Measurements from ENCODE around the gene LRBA. TPM values are rescaled to one million over a fixed set of nuclear protein-coding genes. Genes with fewer than 3 reads are reported as not detected.

Gene LRBA
- total and polyA plus RNA-seq, 2 donors (not counting 3 experiments of a cell fraction or from before 2014, with no cell fraction given): 18.0 to 35.1 TPM

GRCh38 chr4:150782311-150782710 is 232.8 kb downstream of the LRBA start:
- Histone ChIP-seq H3K9me3 (replicated peaks; ENCODE audit: control insufficient read depth, insufficient read depth, low read length) (no peaks in the 10 kb centered on the region), H3K4me1 (ENCODE audit: control insufficient read depth, extremely low read depth, insufficient read depth, low read length) (peaks cover 4% of the 10 kb centered on the region), H4K20me1 (replicated peaks; ENCODE audit: control insufficient read depth, extremely low read depth, insufficient read depth, low read length) (no peaks in the 10 kb centered on the region), H3K4me2 (ENCODE audit: insufficient read depth, low read length) (peak overlapping the region; percentile 22), H3K4me3 (replicated peaks in 1 of 3; ENCODE audit: insufficient read depth in 1 of 3, low read depth in 1 of 3, low read length in 3 of 3) (no peak overlapping the region), H2AFZ (ENCODE audit: low read depth, low read length) (no peak overlapping the region), H3K27ac (ENCODE audit: insufficient read depth, low read depth, low read length) (no peak overlapping the region), H3K36me3 (ENCODE audit: control insufficient read depth in 2 of 2, extremely low read depth in 1 of 2, insufficient read depth in 2 of 2, low read length in 2 of 2) (no peaks in the 10 kb centered on the region), H3K9ac (replicated peaks; ENCODE audit: extremely low read depth, insufficient read depth, low read length) (no peak overlapping the region), H3K27me3 (ENCODE audit: control insufficient read depth in 2 of 2, insufficient read depth in 2 of 2, low read length in 2 of 2) (no peaks in the 10 kb centered on the region), H3K79me2 (ENCODE audit: control insufficient read depth, insufficient read depth, low read length) (no peaks in the 10 kb centered on the region), H3K9me1 (replicated peaks; ENCODE audit: control insufficient read depth, extremely low read depth, insufficient read depth, low read length) (no peaks in the 10 kb centered on the region)
- BruUV-seq (replicated peaks): no TSS peak
- CTCF ChIA-PET: interaction anchor here (1.0 kb wide), 1 partner anchor 49 kb away, joined by 3 read pairs; no protein-coding TSS in a partner anchor
- peak; percentile 79 for FAIRE-seq
- dilution Hi-C loops (cut with MboI; ENCODE audit: extremely low pct_ligation_motif_present, low sequenced_read_pairs): no loop called here
- intact Hi-C loops (cut with micrococcal nuclease): no loop called here
- DNase-seq (ENCODE audit: low read depth, low spot score): peak; percentile 65
- TF ChIP-seq GATA2 (IDR thresholded peaks at IDR 0.05; ENCODE audit: insufficient read depth, insufficient read length, low read depth, low read length) (peak; percentile 29), POLR2A (IDR thresholded peaks at IDR 0.05; ENCODE audit: low read depth, low read length) (no peak)
- POLR2A ChIA-PET: no interaction called here

- intact Hi-C loops (cut with micrococcal nuclease) (no loop called here), dilution Hi-C loops (cut with MboI; ENCODE audit: extremely low pct_ligation_motif_present, low sequenced_read_pairs) (no loop called here)
- FAIRE-seq (no peak), DNase-seq (ENCODE audit: low read depth, low spot score) (no peak)
- Histone ChIP-seq H3K4me1 (ENCODE audit: control insufficient read depth, extremely low read depth, insufficient read depth, low read length) (peaks cover 4% of the 10 kb centered on the region), H3K27ac (ENCODE audit: insufficient read depth, low read depth, low read length) (no peak overlapping the region), H2AFZ (ENCODE audit: low read depth, low read length) (no peak overlapping the region), H3K27me3 (ENCODE audit: control insufficient read depth in 2 of 2, insufficient read depth in 2 of 2, low read length in 2 of 2) (no peaks in the 10 kb centered on the region), H3K79me2 (ENCODE audit: control insufficient read depth, insufficient read depth, low read length) (no peaks in the 10 kb centered on the region), H3K9ac (replicated peaks; ENCODE audit: extremely low read depth, insufficient read depth, low read length) (no peak overlapping the region), H4K20me1 (replicated peaks; ENCODE audit: control insufficient read depth, extremely low read depth, insufficient read depth, low read length) (no peaks in the 10 kb centered on the region), H3K9me3 (replicated peaks; ENCODE audit: control insufficient read depth, insufficient read depth, low read length) (no peaks in the 10 kb centered on the region), H3K4me3 (replicated peaks in 1 of 3; ENCODE audit: insufficient read depth in 1 of 3, low read depth in 1 of 3, low read length in 3 of 3) (no peak overlapping the region), H3K9me1 (replicated peaks; ENCODE audit: control insufficient read depth, extremely low read depth, insufficient read depth, low read length) (no peaks in the 10 kb centered on the region), H3K36me3 (ENCODE audit: control insufficient read depth in 2 of 2, extremely low read depth in 1 of 2, insufficient read depth in 2 of 2, low read length in 2 of 2) (no peaks in the 10 kb centered on the region), H3K4me2 (ENCODE audit: insufficient read depth, low read length) (no peak overlapping the region)
- TF ChIP-seq GATA2 (IDR thresholded peaks at IDR 0.05; ENCODE audit: insufficient read depth, insufficient read length, low read depth, low read length) (no peak), MAX (IDR thresholded peaks at IDR 0.05; ENCODE audit: insufficient read depth, insufficient read length) (no peak), EZH2 (IDR thresholded peaks at IDR 0.05; ENCODE audit: borderline replicate concordance, low read depth, low read length, severe bottlenecking) (no peak), POLR2AphosphoS5 (IDR thresholded peaks at IDR 0.05; ENCODE audit: insufficient read depth, low read depth, low read length) (no peak), MYC (IDR thresholded peaks at IDR 0.05; ENCODE audit: low read depth, low read length) (no peak), JUN (IDR thresholded peaks at IDR 0.05; ENCODE audit: borderline replicate concordance, insufficient read depth, insufficient read length, low read depth) (no peak)
- CTCF ChIA-PET: no interaction called here
- POLR2A ChIA-PET: no interaction called here
- BruUV-seq (replicated peaks): no TSS peak
These were observed 233.9 kb downstream of the LRBA start for GRCh38 chr4:150781191-150781590.
